Measurements from ENCODE around the gene ALPK3.

DNA sequence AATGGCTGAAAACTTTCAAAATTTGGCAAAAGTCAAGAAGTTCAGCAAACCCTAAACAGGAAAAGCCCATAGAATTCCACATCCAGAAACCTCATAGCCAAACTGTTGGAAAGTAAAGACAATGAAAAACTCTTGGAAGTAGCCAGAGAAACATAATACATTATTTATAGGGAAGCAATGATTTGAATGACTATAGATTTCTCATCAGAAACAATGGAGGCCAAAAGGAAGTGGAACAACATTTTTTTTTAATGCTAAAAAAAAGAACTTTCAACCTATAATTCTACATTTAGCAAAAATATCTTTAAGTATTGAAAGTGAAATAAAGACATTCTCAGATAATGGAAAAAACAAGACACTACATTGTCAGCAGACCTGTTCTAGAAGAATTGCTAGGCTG, 30.2 kb downstream of the ALPK3 start:
- TF ChIP-seq, protein P1, sequence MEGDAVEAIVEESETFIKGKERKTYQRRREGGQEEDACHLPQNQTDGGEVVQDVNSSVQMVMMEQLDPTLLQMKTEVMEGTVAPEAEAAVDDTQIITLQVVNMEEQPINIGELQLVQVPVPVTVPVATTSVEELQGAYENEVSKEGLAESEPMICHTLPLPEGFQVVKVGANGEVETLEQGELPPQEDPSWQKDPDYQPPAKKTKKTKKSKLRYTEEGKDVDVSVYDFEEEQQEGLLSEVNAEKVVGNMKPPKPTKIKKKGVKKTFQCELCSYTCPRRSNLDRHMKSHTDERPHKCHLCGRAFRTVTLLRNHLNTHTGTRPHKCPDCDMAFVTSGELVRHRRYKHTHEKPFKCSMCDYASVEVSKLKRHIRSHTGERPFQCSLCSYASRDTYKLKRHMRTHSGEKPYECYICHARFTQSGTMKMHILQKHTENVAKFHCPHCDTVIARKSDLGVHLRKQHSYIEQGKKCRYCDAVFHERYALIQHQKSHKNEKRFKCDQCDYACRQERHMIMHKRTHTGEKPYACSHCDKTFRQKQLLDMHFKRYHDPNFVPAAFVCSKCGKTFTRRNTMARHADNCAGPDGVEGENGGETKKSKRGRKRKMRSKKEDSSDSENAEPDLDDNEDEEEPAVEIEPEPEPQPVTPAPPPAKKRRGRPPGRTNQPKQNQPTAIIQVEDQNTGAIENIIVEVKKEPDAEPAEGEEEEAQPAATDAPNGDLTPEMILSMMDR (IDR thresholded peaks at IDR 0.05), result no peak
- no peak for TF ChIP-seq EZH2 (IDR thresholded peaks at IDR 0.05)

All from neural progenitor cell (in vitro differentiated cells).